GM19463 (cell line): Measurements from ENCODE around the gene CD9.

Experiments
- ATAC-seq: cut with Tn5 transposase; IDR thresholded peaks from one replicate; pipeline ENCODE4 v1.9.1; 2021; ENCODE audit warnings: mild to moderate bottlenecking, moderate library complexity; ENCODE audit not compliant: unreplicated experiment

The CD9 gene

GRCh38 chr12:6216581-6216980 is 16.4 kb downstream of the CD9 start:
- no peak for ATAC-seq

- ATAC-seq = no peak
Measured at GRCh38 chr12:6218347-6218925, 18.2 kb downstream of the CD9 start.

- ATAC-seq = no peak
Measured at GRCh38 chr12:6219980-6220379, 19.8 kb downstream of the CD9 start.

DNA sequence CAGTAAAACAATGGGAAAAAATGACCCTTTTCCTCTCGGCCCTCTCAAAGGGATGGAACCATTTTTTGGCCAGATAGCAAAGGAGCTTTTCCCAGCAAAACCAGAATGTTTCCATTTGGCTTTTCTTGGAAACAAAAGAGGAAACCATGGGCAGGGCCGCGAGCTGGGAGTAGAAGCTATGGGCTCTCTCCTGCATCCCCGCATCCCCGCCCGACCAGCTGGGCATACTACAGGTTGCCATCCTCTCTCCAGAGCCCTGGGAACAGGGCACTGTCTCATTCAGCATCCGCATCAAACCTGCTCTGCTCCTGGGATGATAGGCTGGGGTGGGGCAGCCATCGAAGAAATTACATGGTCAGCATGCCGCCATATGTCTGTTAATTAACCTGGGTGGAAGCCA is 20.9 kb downstream of the CD9 start:
- no peak for ATAC-seq

GRCh38 chr12:6222078-6222654 is 22.0 kb downstream of the CD9 start:
- no peak for ATAC-seq

- ATAC-seq = no peak
Measured at GRCh38 chr12:6223545-6223944, 23.3 kb downstream of the CD9 start.

DNA sequence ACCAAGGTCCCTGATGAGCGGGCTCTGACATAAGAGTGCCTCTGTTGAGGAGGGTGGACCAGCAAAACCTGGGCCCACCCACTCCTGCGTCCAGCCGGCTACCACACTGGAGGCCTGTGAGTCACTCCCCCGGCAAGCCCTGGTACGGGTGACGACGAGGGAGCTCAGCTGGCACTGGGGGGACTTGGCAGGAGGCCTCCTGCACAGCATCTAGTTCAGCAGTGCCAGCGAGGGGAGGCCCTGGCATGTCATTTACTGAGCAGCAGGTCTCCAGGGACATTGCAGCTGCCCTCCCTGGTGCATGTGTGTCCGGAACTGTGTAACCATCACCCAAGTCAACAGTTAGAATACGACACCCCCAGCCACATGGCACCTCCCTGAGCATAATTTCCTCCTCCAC is 24.4 kb downstream of the CD9 start:
- no peak for ATAC-seq

DNA sequence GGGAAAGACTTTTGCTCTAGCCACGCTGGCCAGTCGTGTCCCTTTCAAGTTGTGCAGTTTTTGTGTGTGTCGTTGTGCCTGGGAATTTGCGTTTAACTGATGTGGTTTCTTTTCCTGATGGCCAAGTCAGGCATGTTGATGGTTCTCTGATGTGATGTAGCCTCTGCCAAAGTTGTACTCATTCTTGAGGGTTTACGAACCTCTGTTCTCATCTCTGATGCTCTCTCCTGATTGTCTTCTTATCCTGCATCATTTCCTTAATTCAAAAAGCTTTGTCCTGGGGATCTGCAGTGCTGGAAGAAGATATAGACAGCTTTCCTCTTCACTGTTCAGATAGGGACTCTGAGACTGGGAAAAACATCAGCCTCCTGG is 25.4 kb downstream of the CD9 start:
- no peak for ATAC-seq

DNA sequence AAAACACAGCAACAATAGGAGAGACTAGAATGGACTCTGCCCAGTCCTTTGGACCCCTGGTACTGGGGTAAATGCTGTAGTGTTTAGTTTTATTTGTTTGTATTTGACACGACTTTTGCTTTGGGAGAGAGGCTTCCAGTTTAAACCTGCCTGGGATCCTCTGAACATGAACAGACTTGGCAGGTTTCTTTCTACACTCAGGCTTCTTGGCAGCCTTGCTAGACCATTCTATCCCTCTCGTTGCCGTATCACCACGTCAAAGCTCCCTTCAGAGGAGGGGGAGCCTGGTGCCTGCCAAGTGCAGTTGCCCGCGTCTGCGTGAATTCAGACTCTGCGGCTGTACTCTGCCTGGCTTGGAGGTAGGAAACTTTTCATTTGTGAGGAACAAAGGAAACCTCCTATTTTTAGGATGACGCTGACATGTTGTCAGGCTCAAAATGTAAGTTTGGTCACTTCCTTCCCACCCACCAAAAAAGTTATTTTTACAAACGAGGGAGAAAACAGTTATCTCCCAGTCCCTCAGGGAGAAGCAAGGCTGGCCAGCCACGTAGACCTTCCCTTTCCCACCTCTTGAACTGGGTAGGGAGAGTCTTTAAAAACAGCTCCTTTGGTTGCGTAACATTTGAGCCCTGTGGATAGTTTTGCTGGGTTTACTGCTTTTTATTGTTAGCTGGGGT is 25.9 kb downstream of the CD9 start:
- ATAC-seq = no peak

DNA sequence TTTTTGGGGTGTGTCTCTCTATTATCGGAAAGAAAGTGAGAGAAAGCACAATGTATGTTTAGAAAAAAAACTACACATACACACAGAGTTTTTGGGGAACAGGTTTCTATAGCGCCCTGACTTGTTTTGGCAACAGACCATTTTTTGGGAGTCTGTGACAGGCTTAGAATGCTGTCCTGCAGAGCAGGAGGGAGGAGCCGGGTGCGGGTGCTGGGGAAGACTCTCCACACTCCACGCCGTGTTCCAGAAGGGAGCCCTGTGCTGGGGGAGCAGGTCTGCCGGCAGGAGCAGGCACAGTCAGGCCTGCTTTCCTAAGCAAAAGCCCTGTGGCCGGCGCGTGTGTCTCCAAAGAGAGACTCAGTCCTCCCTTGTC is 26.5 kb downstream of the CD9 start:
- no peak for ATAC-seq

DNA sequence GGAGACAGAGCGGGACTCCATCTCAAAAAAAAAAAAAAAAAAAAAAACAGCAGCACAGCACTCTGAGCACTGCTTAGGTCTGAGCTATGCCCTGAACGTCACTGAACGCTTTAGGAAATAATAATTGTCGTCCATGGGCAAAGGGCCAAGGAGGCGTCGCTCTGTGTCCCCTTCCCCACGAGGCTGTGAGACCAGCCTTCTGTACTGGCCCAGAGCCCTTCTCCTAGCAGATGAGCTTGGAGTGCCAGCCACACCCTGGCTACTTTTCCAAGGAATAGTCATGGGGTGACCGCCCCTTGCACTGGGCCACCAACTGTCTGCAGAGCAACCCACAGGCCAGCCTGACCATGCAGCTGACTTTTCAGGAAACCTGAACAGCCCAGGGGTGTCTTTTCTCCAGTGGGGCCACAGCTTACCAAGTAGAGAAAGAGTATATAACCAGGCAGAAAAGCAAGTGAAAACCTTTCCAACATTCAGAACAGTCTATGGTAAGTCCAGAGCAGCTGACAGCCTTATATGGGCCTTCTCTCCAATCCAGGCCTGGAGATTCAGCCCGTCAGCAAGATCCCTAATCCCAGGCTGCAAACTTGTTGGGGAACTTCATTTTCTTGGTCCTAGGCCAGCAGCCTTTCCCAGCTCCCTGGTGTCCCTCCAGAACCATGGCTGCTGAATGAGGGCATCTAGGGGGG is 28.5 kb downstream of the CD9 start:
- ATAC-seq = no peak

- no peak for ATAC-seq
Measured at GRCh38 chr12:6229224-6230218, 29.3 kb downstream of the CD9 start.

- ATAC-seq = peak; percentile 95
Measured at GRCh38 chr12:6230321-6231110, 30.3 kb downstream of the CD9 start.

GRCh38 chr12:6231359-6232268 is 31.4 kb downstream of the CD9 start:
- no peak for ATAC-seq

- no peak for ATAC-seq
Measured at GRCh38 chr12:6233121-6233971, 33.1 kb downstream of the CD9 start.

DNA sequence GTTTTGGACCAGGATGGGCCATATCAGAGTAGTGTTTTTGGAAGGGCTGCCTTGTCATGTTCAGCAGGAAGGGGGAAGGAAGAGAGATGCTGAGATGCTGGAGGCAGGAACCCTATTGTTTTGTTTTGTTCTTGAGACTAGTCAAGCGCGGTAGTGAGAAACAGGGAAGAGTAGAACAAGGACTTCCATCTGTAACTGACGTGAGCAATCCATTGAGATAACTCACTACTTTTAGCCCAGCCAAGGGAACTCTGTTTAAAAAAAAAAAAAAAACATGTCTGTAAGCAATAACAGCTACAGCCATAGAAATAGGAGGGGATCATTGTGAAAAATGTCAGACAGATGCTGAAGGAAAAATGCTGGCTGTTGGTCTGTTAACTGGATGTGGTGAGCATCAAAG is 34.0 kb downstream of the CD9 start:
- no peak for ATAC-seq

- no peak for ATAC-seq
Measured at GRCh38 chr12:6234906-6235305, 34.7 kb downstream of the CD9 start.

DNA sequence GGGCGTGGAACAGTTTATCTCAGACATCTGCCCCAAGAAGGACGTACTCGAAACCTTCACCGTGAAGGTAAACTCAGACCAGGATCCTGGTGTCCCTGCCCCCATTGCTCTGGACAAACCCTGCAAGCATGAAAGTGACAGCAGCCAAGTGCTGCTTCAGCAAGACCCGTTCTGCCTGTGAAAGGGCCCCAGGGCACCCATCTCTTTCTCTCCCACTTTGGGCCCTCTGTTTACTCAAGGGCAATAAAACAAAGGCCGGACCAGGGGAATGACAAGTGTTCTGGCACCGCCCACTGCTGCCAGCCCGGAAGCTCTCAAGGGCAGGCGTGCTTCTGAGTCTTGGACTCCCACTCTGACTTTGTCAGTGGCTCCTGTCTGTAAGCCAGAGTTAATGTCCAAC is 35.3 kb downstream of the CD9 start:
- ATAC-seq = no peak
